GM12891 (cell line): Measurements from ENCODE around the gene ING2.

Source experiments
- POLR2A ChIP-seq: IDR thresholded peaks from 2 replicates; pipeline ENCODE4 v1.6.1; 2011; ENCODE audit warnings: low read depth, low read length, control low read depth
- POLR2AphosphoS5 ChIP-seq: IDR thresholded peaks from 2 replicates; pipeline ENCODE4 v1.6.1; 2011; ENCODE audit warnings: low read depth, low read length, control low read depth
- TAF1 ChIP-seq: IDR thresholded peaks from 2 replicates; pipeline ENCODE4 v1.6.1; 2011; ENCODE audit warnings: low read depth, low read length, control low read depth

DNA sequence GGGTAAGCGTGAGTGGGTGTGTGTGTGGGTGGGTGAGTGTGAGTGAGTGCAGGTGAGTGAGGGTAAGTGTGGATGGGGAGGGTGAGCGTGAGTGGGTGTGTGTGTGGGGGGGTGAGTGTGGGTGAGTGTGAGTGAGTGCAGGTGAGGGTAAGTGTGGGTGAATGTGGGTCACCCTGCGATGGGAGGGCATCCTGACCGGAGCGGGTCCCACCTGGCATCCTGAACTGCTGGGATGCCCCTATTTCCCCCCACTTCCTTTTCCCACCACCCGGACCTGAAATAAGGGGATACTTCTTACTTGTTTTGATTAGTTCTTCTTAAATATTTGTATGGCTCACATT lies 49.5 kb downstream of the ING2 start:
- TF ChIP-seq POLR2AphosphoS5 (no peak), POLR2A (no peak), TAF1 (no peak)
